ENCODE measurements around the gene SMIM45.

The SMIM45 gene

DNA sequence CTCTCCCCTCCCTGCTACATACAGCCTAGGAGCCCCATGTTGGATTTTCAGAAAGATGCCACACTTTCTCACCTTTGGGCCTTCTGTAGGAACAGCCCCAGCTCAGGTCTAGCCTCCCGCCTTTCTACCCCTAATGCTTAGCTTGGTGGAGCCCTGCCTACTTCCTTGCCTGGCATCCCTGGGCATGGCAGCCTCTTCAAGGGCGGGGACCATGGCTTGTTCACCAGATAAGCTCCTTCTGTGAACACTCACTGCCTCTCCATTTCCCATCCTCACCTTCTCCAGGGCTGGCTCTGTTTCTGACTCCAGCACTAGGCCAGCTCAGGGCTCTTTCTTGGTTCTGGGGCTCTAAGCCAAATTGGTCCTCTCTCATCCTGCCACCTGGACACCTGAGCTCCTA, 18.7 kb downstream of the SMIM45 start:
- Histone ChIP-seq H4K8ac (ENCODE audit: extremely low read depth, insufficient read depth, low read length) (no peak overlapping the region; the same call in 1 of the 2 replicates), H2BK5ac (ENCODE audit: low read depth, low read length) (no peak overlapping the region), H2BK15ac (ENCODE audit: low read length) (no peak overlapping the region), H3K27ac (ENCODE audit: low read depth, low read length) (no peak overlapping the region), H3K9ac (replicated peaks in 1 of 4; ENCODE audit: extremely low read depth in 1 of 4, low read depth in 3 of 4, low read length in 3 of 4) (no peak overlapping the region), H3K23ac (ENCODE audit: insufficient read length) (no peak overlapping the region), H3K4me3 (ENCODE audit: extremely low read depth in 1 of 4, insufficient read depth in 2 of 4, low read depth in 3 of 4, low read length in 4 of 4) (no peak overlapping the region), H2BK20ac (ENCODE audit: low read length) (no peak overlapping the region), H3K18ac (ENCODE audit: extremely low read depth, low read length) (no peak overlapping the region), H3K4ac (replicated peaks; ENCODE audit: insufficient read length, low read depth, low read length) (no peak overlapping the region), H2AK5ac (ENCODE audit: low read depth, low read length) (no peak overlapping the region), H3K14ac (ENCODE audit: insufficient read length) (no peak overlapping the region), H3K36me3 (ENCODE audit: control insufficient read depth in 2 of 4, insufficient read depth in 4 of 4, low read length in 3 of 4) (no peaks in the 10 kb centered on the region), H2AFZ (ENCODE audit: low read length) (no peak overlapping the region), H2BK12ac (ENCODE audit: low read depth, low read length) (no peak overlapping the region), H3K23me2 (ENCODE audit: low read depth, low read length) (no peaks in the 10 kb centered on the region), H2BK120ac (replicated peaks; ENCODE audit: low read depth, low read length) (no peak overlapping the region), H4K91ac (replicated peaks; ENCODE audit: insufficient read length, low read length) (no peak overlapping the region), H3K79me1 (ENCODE audit: low read depth, low read length) (no peaks in the 10 kb centered on the region; the same call in 1 of the 2 replicates), H4K20me1 (replicated peaks in 1 of 2; ENCODE audit: control insufficient read depth in 1 of 2, insufficient read depth in 2 of 2, low read length in 2 of 2) (no peaks in the 10 kb centered on the region), H3K79me2 (ENCODE audit: control insufficient read depth in 1 of 2, insufficient read depth in 2 of 2, low read length in 2 of 2) (no peaks in the 10 kb centered on the region), H3K27me3 (replicated peaks in 1 of 4; ENCODE audit: control insufficient read depth in 3 of 4, extremely low read depth in 1 of 4, insufficient read depth in 3 of 4, low read length in 3 of 4) (peaks cover 5 to 15% (median 11%) of the 10 kb centered on the region in 4 experiments), H4K5ac (ENCODE audit: insufficient read length, low read depth, low read length) (no peak overlapping the region), H3K4me2 (ENCODE audit: insufficient read depth in 1 of 2, low read depth in 2 of 2, low read length in 2 of 2) (no peak overlapping the region), H3K56ac (replicated peaks; ENCODE audit: insufficient read length, low read depth, low read length) (no peak overlapping the region), H3K9me3 (ENCODE audit: insufficient read depth in 2 of 2, low read depth in 1 of 2, low read length in 1 of 2) (no peaks in the 10 kb centered on the region), H3K4me1 (replicated peaks in 1 of 4; ENCODE audit: control insufficient read depth in 3 of 4, insufficient read depth in 4 of 4, low read length in 3 of 4) (peaks cover 0 to 13% (median 3%) of the 10 kb centered on the region in 4 experiments; a peak in 5 of 7 replicates)
- DNase-seq (ENCODE audit: low read depth in 1 of 2, low spot score in 2 of 2) (no peak), FAIRE-seq (no peak)
- TF ChIP-seq HDAC6 (IDR thresholded peaks at IDR 0.05; ENCODE audit: low read depth, low read length) (no peak), CTCF (IDR thresholded peaks at IDR 0.05; ENCODE audit: control extremely low read depth in 1 of 3, insufficient read depth in 1 of 3, low read depth in 1 of 3, low read length in 3 of 3) (no peak), SP1 (IDR thresholded peaks at IDR 0.05; ENCODE audit: low read depth, low read length) (no peak), SP2 (IDR thresholded peaks at IDR 0.05; ENCODE audit: low read length) (no peak)
- ChIA-PET CTCF (ENCODE audit: partially characterized antibody) (interaction anchor here (0.6 to 10.8 kb wide), 13 partner anchors 10 to 474 kb away, joined by 3 to 116 read pairs (median 3); no protein-coding TSS in a partner anchor), POLR2A (ENCODE audit: partially characterized antibody) (interaction anchor here (0.9 to 3.8 kb wide), 3 partner anchors 10 to 120 kb away, joined by 4 to 13 read pairs (median 4); partner anchors contain the start of gene NDUFA6)
- WGBS, 2 experiments (ENCODE audit: extremely low coverage in 1 of 2, insufficient coverage in 1 of 2, insufficient read length in 1 of 2, insufficient replicate concordance in 2 of 2, low coverage in 1 of 2, low lambda C conversion rate in 2 of 2, missing lambda C conversion rate in 1 of 2) = 83% methylated on average over 2 of the region's 2 CpGs; no CpG with 5 or more reads in 1 of the 2 experiments

Data from H1 (cell line).